Measurements from ENCODE around the gene ITSN2.

The ITSN2 gene

DNA sequence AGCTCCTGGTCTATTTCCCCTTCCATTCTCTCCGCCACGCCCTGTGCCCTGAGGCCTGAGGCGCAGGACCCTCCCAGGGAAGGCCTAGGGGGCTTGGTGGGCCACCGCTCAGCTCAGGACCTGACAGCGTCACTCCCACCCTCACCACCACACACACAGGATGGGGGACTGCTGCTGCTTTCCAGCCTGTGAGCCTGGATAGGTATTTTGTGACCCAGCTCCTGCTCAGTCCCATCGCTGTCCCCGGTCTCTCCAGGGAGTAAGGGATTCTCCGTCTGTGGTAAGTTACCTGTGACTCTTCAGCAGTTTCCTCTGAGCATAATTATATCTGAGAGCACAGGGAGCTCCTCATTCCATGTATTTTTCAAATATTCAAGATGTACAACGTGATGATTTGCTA, 169.2 kb downstream of the ITSN2 start:
- WGBS (ENCODE audit: extremely low coverage, insufficient coverage, low lambda C conversion rate), result no CpG with 5 or more reads among the region's 9 CpGs
- Histone ChIP-seq H2BK15ac (replicated peaks; ENCODE audit: low read depth) (no peak overlapping the region), H3K18ac (ENCODE audit: low read length) (no peak overlapping the region)

DNA sequence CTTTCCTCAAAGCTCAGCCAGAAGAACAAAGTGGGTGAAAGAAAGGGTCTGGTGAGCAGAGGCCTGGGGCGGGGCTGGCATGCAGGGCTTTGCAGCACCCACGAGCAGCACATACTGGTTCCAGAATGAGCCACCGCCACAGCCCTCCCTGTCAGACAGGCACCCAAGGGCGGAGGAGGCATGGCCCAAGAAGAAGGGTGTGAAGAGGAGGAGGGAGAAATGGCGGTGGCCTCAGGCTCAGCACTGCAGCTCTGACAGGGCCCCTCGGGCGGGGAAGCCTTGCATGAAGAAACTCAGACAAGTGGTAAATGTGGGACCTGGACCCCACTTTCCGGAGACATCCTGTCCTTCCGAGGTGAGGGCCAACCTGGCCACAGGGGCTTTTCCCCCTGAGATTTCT, 169.8 kb downstream of the ITSN2 start:
- no peak overlapping the region for H3K18ac ChIP-seq (ENCODE audit: low read length)
- no peak for DNase-seq
- H4K5ac ChIP-seq (ENCODE audit: low read length), result no peak overlapping the region
- no peaks in the 10 kb centered on the region for H3K27me3 ChIP-seq (ENCODE audit: insufficient read depth, low read length, poor library complexity)
- no peak overlapping the region for H2BK120ac ChIP-seq (ENCODE audit: low read depth, low read length)
- no peak overlapping the region for H3K27ac ChIP-seq (ENCODE audit: low read depth, low read length)
- no peak overlapping the region for H3K4me2 ChIP-seq (ENCODE audit: low read length)
- no peak overlapping the region for H2BK15ac ChIP-seq (replicated peaks; ENCODE audit: low read depth)
- H3K79me2 ChIP-seq (ENCODE audit: control insufficient read depth, insufficient read depth, low read length), result no peaks in the 10 kb centered on the region
- H3K56ac ChIP-seq (ENCODE audit: low read length), result no peak overlapping the region
- no peak overlapping the region for H3K4ac ChIP-seq (ENCODE audit: low read depth, low read length)
- no peak overlapping the region for H2BK5ac ChIP-seq (ENCODE audit: low read length)
- H2AK5ac ChIP-seq (ENCODE audit: low read length), result no peak overlapping the region
- no CpG with 5 or more reads among the region's 9 CpGs for WGBS (ENCODE audit: extremely low coverage, insufficient coverage, low lambda C conversion rate)
- no peak overlapping the region for H3K23ac ChIP-seq (ENCODE audit: low read length)
- H3K79me1 ChIP-seq (ENCODE audit: low read length), result no peaks in the 10 kb centered on the region
- H3K4me3 ChIP-seq (ENCODE audit: low read length), result no peak overlapping the region
- no peak overlapping the region for H3K9ac ChIP-seq (ENCODE audit: low read length)
- peaks cover 7% of the 10 kb centered on the region for H3K4me1 ChIP-seq (ENCODE audit: control insufficient read depth, low read depth, low read length)
- H4K8ac ChIP-seq (ENCODE audit: low read depth, low read length), result no peak overlapping the region
- no peaks in the 10 kb centered on the region for H3K36me3 ChIP-seq (ENCODE audit: control insufficient read depth, insufficient read depth, low read length)

More for the DNA sequence above, 169.2 kb downstream of the ITSN2 start:
- H3K56ac ChIP-seq (ENCODE audit: low read length), result peak overlapping the region; percentile 60
- no peak overlapping the region for H3K23ac ChIP-seq (ENCODE audit: low read length)
- H2AK5ac ChIP-seq (ENCODE audit: low read length), result no peak overlapping the region
- no peak overlapping the region for H3K27ac ChIP-seq (ENCODE audit: low read depth, low read length)
- H2BK120ac ChIP-seq (ENCODE audit: low read depth, low read length), result no peak overlapping the region
- no peaks in the 10 kb centered on the region for H3K79me2 ChIP-seq (ENCODE audit: control insufficient read depth, insufficient read depth, low read length)
- no peak overlapping the region for H3K4me3 ChIP-seq (ENCODE audit: low read length)
- H4K8ac ChIP-seq (ENCODE audit: low read depth, low read length), result no peak overlapping the region
- no peak overlapping the region for H3K4me2 ChIP-seq (ENCODE audit: low read length)
- H3K27me3 ChIP-seq (ENCODE audit: insufficient read depth, low read length, poor library complexity), result no peaks in the 10 kb centered on the region
- no peak overlapping the region for H3K9ac ChIP-seq (ENCODE audit: low read length)
- peaks cover 7% of the 10 kb centered on the region for H3K4me1 ChIP-seq (ENCODE audit: control insufficient read depth, low read depth, low read length)
- no peaks in the 10 kb centered on the region for H3K36me3 ChIP-seq (ENCODE audit: control insufficient read depth, insufficient read depth, low read length)
- H3K4ac ChIP-seq (ENCODE audit: low read depth, low read length), result no peak overlapping the region
- H2BK5ac ChIP-seq (ENCODE audit: low read length), result no peak overlapping the region
- H3K79me1 ChIP-seq (ENCODE audit: low read length), result no peaks in the 10 kb centered on the region
- H4K5ac ChIP-seq (ENCODE audit: low read length), result no peak overlapping the region
- DNase-seq, result no peak

DNA sequence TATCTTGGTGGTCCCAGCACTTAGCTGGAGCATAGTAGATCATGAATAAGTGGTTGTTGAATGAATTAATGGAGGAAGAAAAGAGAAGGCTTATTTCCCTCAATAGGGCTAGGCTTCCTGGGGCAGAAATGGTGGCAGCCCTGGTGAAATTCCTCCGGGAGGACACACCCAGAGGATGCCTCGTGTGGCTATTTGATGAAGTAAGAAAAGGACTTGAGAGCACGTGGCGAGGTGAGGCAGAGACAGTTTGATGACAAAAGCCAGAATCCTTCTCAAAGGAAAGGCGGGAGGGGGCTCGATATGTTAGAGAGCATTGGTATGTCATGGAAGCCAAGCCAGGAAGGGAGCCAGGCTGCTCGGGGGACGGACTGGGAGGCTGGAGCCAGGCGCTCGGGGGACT, 170.8 kb downstream of the ITSN2 start:
- H3K36me3 ChIP-seq (ENCODE audit: control insufficient read depth, insufficient read depth, low read length), result no peaks in the 10 kb centered on the region
- H3K4ac ChIP-seq (ENCODE audit: low read depth, low read length), result no peak overlapping the region
- H3K79me1 ChIP-seq (ENCODE audit: low read length), result no peaks in the 10 kb centered on the region
- no peak overlapping the region for H3K9ac ChIP-seq (ENCODE audit: low read length)
- no peak overlapping the region for H3K56ac ChIP-seq (ENCODE audit: low read length)
- no peak overlapping the region for H2BK15ac ChIP-seq (replicated peaks; ENCODE audit: low read depth)
- no peak overlapping the region for H2BK5ac ChIP-seq (ENCODE audit: low read length)
- no peaks in the 10 kb centered on the region for H3K79me2 ChIP-seq (ENCODE audit: control insufficient read depth, insufficient read depth, low read length)
- no peak overlapping the region for H2AK5ac ChIP-seq (ENCODE audit: low read length)
- H3K27me3 ChIP-seq (ENCODE audit: insufficient read depth, low read length, poor library complexity), result no peaks in the 10 kb centered on the region
- no peak overlapping the region for H4K5ac ChIP-seq (ENCODE audit: low read length)
- DNase-seq, result peak; percentile 35
- no peak overlapping the region for H3K4me2 ChIP-seq (ENCODE audit: low read length)
- H3K4me1 ChIP-seq (ENCODE audit: control insufficient read depth, low read depth, low read length), result peaks cover 7% of the 10 kb centered on the region
- WGBS (ENCODE audit: extremely low coverage, insufficient coverage, low lambda C conversion rate), result no CpG with 5 or more reads among the region's 10 CpGs
- H3K4me3 ChIP-seq (ENCODE audit: low read length), result no peak overlapping the region
- H3K18ac ChIP-seq (ENCODE audit: low read length), result no peak overlapping the region
- no peak overlapping the region for H3K27ac ChIP-seq (ENCODE audit: low read depth, low read length)
- no peak overlapping the region for H4K8ac ChIP-seq (ENCODE audit: low read depth, low read length)
- no peak overlapping the region for H3K23ac ChIP-seq (ENCODE audit: low read length)
- no peak overlapping the region for H2BK120ac ChIP-seq (ENCODE audit: low read depth, low read length)

DNA sequence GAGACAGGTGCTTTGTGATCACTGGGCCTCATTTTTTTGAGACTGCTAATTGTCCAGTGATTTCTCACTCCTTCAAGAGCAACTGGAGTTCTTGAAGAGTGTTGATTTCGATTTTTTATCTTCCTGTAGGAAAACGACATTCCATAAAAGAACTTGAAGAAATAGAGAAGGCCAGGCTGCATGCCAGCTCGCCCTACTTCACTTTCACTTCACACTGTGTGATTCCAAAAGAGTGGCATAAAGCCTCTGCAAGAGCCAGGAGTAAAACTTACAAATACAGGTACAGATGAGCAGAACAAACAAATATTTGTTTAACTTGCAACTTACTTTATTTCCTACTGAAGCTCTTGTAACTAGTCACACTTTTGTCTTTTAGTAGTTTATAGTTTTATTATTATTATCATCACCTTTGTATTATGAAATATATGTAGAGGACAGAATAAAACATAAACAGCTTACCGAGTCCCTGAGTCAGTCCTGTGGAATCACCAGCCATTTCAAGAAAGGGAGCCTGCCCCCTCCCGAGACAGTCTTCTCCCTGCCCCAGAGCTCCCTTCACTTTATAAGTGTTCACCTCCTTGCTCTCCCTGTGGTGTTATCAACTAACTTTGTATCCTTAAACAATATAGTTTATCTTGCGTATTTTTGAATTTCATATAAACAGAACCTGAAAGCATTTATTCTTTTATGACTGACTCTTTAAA, 176.8 kb downstream of the ITSN2 start:
- Histone ChIP-seq H4K8ac (ENCODE audit: low read depth, low read length) (no peak overlapping the region), H3K56ac (ENCODE audit: low read length) (no peak overlapping the region), H2BK120ac (ENCODE audit: low read depth, low read length) (no peak overlapping the region), H3K4me1 (ENCODE audit: control insufficient read depth, low read depth, low read length) (no peaks in the 10 kb centered on the region), H3K27me3 (ENCODE audit: insufficient read depth, low read length, poor library complexity) (no peaks in the 10 kb centered on the region), H3K79me1 (ENCODE audit: low read length) (no peaks in the 10 kb centered on the region), H2BK5ac (ENCODE audit: low read length) (no peak overlapping the region), H4K5ac (ENCODE audit: low read length) (no peak overlapping the region), H2BK15ac (replicated peaks; ENCODE audit: low read depth) (no peak overlapping the region), H3K4me3 (ENCODE audit: low read length) (no peak overlapping the region), H3K36me3 (ENCODE audit: control insufficient read depth, insufficient read depth, low read length) (no peaks in the 10 kb centered on the region), H3K4ac (ENCODE audit: low read depth, low read length) (no peak overlapping the region), H3K4me2 (ENCODE audit: low read length) (no peak overlapping the region), H3K79me2 (ENCODE audit: control insufficient read depth, insufficient read depth, low read length) (no peaks in the 10 kb centered on the region), H2AK5ac (ENCODE audit: low read length) (no peak overlapping the region), H3K23ac (ENCODE audit: low read length) (no peak overlapping the region), H3K27ac (ENCODE audit: low read depth, low read length) (no peak overlapping the region), H3K18ac (ENCODE audit: low read length) (no peak overlapping the region), H3K9ac (ENCODE audit: low read length) (no peak overlapping the region)
- WGBS (ENCODE audit: extremely low coverage, insufficient coverage, low lambda C conversion rate), result no CpG with 5 or more reads among the region's 6 CpGs
- DNase-seq, result no peak

DNA sequence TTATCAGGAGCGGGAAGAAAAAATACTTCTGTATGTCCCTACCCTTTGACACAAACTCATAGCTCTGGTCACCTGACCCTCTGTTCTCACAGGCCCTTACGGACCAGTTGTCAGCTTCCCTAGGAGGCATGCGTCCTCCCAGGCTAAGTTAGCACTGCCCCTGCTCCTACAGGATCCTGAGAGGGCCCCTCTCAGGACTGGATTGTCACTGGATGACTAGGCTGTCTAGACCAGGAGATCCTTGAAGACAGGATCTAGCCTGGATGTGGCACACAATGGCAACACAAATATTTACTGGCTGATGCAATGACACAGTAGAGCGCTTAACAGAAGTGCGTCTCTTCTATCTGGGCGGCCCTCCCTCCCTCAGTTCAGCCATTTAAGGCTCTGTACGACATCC, 177.8 kb downstream of the ITSN2 start:
- H3K4me3 ChIP-seq (ENCODE audit: low read length), result no peak overlapping the region
- no peak overlapping the region for H4K8ac ChIP-seq (ENCODE audit: low read depth, low read length)
- H4K5ac ChIP-seq (ENCODE audit: low read length), result no peak overlapping the region
- H2AK5ac ChIP-seq (ENCODE audit: low read length), result no peak overlapping the region
- no peak overlapping the region for H3K4ac ChIP-seq (ENCODE audit: low read depth, low read length)
- no peaks in the 10 kb centered on the region for H3K36me3 ChIP-seq (ENCODE audit: control insufficient read depth, insufficient read depth, low read length)
- no peak overlapping the region for H3K27ac ChIP-seq (ENCODE audit: low read depth, low read length)
- no peak overlapping the region for H2BK15ac ChIP-seq (replicated peaks; ENCODE audit: low read depth)
- H2BK5ac ChIP-seq (ENCODE audit: low read length), result no peak overlapping the region
- H3K79me2 ChIP-seq (ENCODE audit: control insufficient read depth, insufficient read depth, low read length), result no peaks in the 10 kb centered on the region
- no peak overlapping the region for H3K9ac ChIP-seq (ENCODE audit: low read length)
- H3K18ac ChIP-seq (ENCODE audit: low read length), result no peak overlapping the region
- no peak overlapping the region for H2BK120ac ChIP-seq (ENCODE audit: low read depth, low read length)
- WGBS (ENCODE audit: extremely low coverage, insufficient coverage, low lambda C conversion rate), result no CpG with 5 or more reads among the region's 7 CpGs
- DNase-seq, result no peak
- no peak overlapping the region for H3K23ac ChIP-seq (ENCODE audit: low read length)
- no peak overlapping the region for H3K56ac ChIP-seq (ENCODE audit: low read length)
- no peaks in the 10 kb centered on the region for H3K4me1 ChIP-seq (ENCODE audit: control insufficient read depth, low read depth, low read length)
- H3K27me3 ChIP-seq (ENCODE audit: insufficient read depth, low read length, poor library complexity), result no peaks in the 10 kb centered on the region
- no peak overlapping the region for H3K4me2 ChIP-seq (ENCODE audit: low read length)
- H3K79me1 ChIP-seq (ENCODE audit: low read length), result no peaks in the 10 kb centered on the region

DNA sequence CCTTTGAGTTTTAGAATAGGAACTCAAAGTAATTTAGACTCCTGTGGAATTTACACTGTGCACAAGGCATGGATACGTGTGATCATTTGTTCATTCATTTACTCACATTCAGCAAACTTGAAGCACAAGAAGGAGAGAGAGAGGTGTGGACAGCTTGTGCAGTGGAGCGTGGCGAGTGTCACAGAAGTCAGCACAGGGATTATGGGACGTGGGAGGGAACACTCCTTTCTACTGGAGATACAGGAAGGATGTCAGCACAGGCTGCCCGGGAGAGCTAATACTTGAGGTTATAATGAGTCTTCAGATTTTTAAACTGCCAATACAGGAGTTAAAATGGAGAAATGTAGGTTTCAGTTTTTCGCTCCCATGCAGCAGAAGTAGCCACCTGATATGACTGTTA, 178.5 kb downstream of the ITSN2 start:
- H3K4me1 ChIP-seq (ENCODE audit: control insufficient read depth, low read depth, low read length), result no peaks in the 10 kb centered on the region
- no peaks in the 10 kb centered on the region for H3K36me3 ChIP-seq (ENCODE audit: control insufficient read depth, insufficient read depth, low read length)
- no peak overlapping the region for H3K4me3 ChIP-seq (ENCODE audit: low read length)
- no peak overlapping the region for H3K4ac ChIP-seq (ENCODE audit: low read depth, low read length)
- no peak overlapping the region for H2BK5ac ChIP-seq (ENCODE audit: low read length)
- no peak overlapping the region for H3K18ac ChIP-seq (ENCODE audit: low read length)
- no peak overlapping the region for H3K4me2 ChIP-seq (ENCODE audit: low read length)
- H4K5ac ChIP-seq (ENCODE audit: low read length), result no peak overlapping the region
- no peak for DNase-seq
- WGBS (ENCODE audit: extremely low coverage, insufficient coverage, low lambda C conversion rate), result no CpG with 5 or more reads among the region's 6 CpGs
- H4K8ac ChIP-seq (ENCODE audit: low read depth, low read length), result no peak overlapping the region
- no peak overlapping the region for H3K27ac ChIP-seq (ENCODE audit: low read depth, low read length)
- H3K79me1 ChIP-seq (ENCODE audit: low read length), result no peaks in the 10 kb centered on the region
- no peaks in the 10 kb centered on the region for H3K27me3 ChIP-seq (ENCODE audit: insufficient read depth, low read length, poor library complexity)
- H2BK120ac ChIP-seq (ENCODE audit: low read depth, low read length), result no peak overlapping the region
- H2AK5ac ChIP-seq (ENCODE audit: low read length), result no peak overlapping the region
- H3K9ac ChIP-seq (ENCODE audit: low read length), result no peak overlapping the region
- peak overlapping the region; percentile 22 for H3K56ac ChIP-seq (ENCODE audit: low read length)
- H2BK15ac ChIP-seq (replicated peaks; ENCODE audit: low read depth), result no peak overlapping the region
- no peaks in the 10 kb centered on the region for H3K79me2 ChIP-seq (ENCODE audit: control insufficient read depth, insufficient read depth, low read length)
- H3K23ac ChIP-seq (ENCODE audit: low read length), result no peak overlapping the region

Data from mesendoderm (in vitro differentiated cells).